ENCODE results near the gene KRTAP4-6.
"Not testable (repeated sequence)": the region's sequence is repeated elsewhere in the genome, so short reads cannot be mapped to it uniquely, and the experiment has no call there.

Gene KRTAP4-6

GRCh38 chr17:41147531-41148204 is 7.3 kb upstream of the KRTAP4-6 start:
- DNase-seq (ENCODE audit: low read depth in 2 of 2), result no peak

DNA sequence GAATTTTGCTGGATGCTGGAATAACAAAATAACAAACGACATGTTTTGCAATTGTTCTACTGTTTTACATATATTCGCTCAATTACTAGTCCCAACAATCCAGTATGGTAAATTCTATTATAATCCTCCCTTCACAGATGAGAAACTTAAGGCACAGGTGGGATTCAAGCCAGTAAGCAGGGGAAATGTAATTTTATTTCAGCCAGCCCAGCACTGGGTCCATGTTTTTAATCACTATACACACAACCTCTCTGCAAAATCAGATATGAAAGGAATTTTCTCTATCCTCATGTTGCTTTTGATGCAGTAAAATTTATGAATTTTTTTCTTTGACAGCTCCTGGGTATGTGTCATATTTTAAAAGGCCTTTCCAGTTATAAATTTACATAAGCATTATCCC is 4.9 kb upstream of the KRTAP4-6 start:
- DNase-seq (ENCODE audit: low read depth in 2 of 2), result no peak

GRCh38 chr17:41144846-41145245 is 4.5 kb upstream of the KRTAP4-6 start:
- no peak for DNase-seq (ENCODE audit: low read depth in 2 of 2)

- DNase-seq (ENCODE audit: low read depth in 2 of 2), result no peak
Measured at GRCh38 chr17:41141361-41141760, 1.0 kb upstream of the KRTAP4-6 start.

DNA sequence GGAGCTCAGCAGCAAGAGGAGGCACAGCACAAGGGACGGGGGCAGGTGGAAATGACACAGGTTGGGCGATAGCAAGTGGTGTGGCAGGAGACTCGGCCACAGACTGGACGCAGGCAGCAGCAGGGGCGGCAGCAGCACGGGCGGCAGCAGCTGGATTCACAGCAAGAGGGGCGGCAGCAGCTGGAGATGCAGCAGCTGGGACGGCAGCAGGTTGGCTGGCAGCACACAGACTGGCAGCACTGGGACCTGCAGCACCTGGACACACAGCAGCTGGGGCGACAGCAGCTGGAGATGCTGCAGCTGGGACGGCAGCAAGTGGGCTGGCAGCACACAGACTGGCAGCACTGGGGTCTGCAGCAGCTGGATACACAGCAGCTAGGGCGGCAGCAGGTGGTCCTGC is 479 bp downstream of the KRTAP4-6 start:
- DNase-seq (ENCODE audit: low read depth in 2 of 2), result not testable (repeated sequence)

- DNase-seq (ENCODE audit: low read depth in 2 of 2), result no peak
Measured at GRCh38 chr17:41133880-41134735, 6.2 kb downstream of the KRTAP4-6 start.

DNA sequence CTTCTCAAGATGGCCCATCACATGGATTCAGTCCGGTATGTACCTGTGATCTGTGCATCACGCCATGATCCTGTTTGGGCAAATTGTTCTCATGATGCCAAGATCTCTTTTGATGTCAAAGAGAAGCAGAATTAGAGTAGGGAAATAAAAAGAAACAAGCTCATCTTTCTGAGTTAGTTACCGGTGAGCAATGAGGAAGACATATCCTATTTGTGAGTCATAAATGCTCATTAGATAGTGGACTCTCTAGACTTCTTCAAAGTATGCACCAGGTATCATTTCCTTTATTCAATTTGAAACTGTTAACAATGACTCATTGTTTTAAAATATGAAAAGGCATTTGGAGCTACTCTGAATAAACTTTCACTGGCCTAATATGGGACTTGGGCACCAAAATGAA is 8.4 kb downstream of the KRTAP4-6 start:
- DNase-seq (ENCODE audit: low read depth in 2 of 2), result no peak

DNA sequence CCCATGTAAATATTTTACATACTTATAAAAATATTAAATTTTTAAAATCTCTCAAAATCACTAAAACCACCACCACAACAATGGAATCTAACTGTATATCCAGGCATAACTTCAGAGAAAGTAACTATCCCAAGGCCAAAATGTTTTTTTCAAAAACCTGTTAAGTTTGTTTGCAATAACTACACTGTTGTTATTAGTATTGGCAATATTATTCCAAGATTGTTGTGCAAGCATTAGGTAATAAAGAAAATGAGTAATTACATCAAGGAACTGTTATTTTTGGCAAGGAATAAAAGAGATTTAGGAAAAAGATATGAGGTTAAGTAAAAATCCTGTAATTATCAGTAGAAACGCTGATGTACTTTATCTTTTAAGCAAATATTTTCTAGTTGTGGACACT is 13.0 kb downstream of the KRTAP4-6 start:
- no peak for DNase-seq (ENCODE audit: low read depth in 2 of 2)

GRCh38 chr17:41126412-41126811 is 13.9 kb downstream of the KRTAP4-6 start:
- no peak for DNase-seq (ENCODE audit: low read depth in 2 of 2)

DNA sequence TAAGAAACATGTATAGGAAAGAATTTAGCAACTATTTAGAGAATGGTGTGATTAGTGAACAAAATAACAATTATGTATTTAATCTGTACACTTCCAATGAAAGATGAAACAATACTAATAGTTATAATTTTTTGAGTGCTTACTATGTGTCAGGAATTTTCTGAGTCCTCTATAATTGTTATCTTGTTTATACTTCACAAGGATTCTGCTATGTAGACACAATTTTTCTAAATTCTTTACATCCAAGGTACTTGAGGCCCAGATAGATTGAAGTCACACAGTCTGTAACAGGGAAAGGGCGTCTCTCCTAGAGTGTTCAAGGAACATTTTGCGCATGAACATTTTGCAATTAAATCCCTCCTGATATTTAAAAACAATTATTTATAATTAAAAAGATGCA is 15.3 kb downstream of the KRTAP4-6 start:
- no peak for DNase-seq (ENCODE audit: low read depth in 2 of 2)

DNA sequence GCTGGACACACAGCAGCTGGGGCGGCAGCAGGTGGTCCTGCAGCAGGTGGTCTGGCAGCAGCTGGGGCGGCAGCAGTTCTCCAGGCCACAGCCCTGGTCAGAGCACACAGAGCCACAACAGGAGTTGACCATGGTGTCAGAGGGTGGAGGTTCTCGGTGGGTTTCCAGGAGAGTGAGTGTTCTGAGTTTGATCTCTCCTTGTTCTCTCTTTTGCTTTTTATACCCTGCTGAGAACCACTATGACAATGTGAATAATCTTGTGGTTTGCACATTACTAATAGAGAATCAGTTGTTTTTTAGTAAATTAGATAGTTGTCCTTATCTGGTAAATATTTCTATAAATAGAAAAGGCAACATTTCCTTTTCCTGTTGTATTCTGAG is 16.4 kb downstream of the KRTAP4-6 start, which contains the start of gene KRTAP4-12:
TSS of gene KRTAP4-12 (minus strand) at position 192 of the 381 bp plus-strand sequence. CDS start at position 132, 60 bp downstream.
- DNase-seq (ENCODE audit: low read depth in 2 of 2), result not testable (repeated sequence)

- not testable (repeated sequence) for DNase-seq (ENCODE audit: low read depth in 2 of 2)
Measured at GRCh38 chr17:41123292-41123990, 16.9 kb downstream of the KRTAP4-6 start.

GRCh38 chr17:41121742-41122141 is 18.6 kb downstream of the KRTAP4-6 start:
- DNase-seq (ENCODE audit: low read depth in 2 of 2), result no peak

DNA sequence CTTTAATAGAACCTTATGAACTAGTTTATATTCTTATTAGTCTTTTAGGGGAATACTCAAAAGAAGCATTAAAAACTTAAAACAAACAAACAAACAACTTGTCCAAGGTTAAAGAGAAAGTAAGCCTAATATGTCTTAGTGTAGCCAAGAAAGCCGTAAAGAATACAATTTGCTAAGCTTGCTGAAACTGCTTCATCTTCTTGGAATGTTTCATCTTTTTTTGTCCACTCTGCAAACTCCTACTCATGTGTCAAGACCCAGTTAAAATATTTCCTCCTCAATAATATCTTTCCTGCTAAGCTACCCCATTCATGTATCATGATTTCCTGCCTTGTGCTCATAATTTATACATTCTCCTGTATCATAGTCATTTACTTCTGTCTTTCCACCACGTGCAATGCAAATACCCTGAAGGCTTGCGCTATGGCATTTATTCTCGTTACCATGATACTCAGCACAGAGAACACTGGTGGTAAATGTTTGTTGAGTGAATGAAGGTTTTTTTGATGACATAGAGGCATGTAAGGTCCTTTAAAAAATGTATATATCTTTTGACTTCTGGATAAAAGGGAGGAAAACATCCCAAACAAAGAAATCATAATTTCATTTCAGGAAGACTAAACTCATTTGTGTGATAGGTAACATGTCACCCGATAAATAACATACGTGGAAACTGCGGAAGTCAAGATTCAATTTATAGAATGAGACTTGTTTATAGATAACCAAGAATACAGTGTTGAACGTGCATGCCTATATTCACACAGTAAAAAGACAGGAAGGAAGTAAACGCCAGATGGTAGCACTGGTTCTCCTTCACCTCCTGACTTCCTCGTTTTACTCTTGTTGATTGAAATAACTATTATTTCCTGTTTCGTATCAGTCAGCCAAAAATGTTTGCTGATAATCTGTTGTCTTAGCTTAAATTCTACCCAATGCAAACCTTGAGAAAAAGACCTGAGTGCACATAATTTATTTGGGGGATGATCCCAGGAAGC is 20.4 kb downstream of the KRTAP4-6 start:
- DNase-seq (ENCODE audit: low read depth in 2 of 2), result not testable (repeated sequence)

DNA sequence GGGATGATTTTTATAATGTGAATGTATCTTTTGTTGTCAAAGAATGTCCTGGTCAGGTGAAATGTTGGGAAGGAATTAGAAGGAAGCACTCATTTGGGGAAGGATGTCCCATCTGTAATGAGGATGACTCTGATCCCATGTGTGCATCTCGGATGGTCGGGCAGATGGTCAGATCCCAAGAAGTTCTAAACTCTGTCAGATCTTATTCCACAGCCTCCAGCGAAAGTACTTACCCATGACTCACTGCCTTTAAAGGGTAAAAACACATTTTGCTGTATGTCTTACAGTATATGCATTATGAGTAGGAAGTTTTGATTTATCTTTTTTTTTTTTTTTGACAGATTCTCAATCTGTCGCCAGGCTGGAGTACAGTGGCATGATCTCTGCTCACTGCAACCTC is 21.6 kb downstream of the KRTAP4-6 start:
- DNase-seq (ENCODE audit: low read depth in 2 of 2), result no peak

DNA sequence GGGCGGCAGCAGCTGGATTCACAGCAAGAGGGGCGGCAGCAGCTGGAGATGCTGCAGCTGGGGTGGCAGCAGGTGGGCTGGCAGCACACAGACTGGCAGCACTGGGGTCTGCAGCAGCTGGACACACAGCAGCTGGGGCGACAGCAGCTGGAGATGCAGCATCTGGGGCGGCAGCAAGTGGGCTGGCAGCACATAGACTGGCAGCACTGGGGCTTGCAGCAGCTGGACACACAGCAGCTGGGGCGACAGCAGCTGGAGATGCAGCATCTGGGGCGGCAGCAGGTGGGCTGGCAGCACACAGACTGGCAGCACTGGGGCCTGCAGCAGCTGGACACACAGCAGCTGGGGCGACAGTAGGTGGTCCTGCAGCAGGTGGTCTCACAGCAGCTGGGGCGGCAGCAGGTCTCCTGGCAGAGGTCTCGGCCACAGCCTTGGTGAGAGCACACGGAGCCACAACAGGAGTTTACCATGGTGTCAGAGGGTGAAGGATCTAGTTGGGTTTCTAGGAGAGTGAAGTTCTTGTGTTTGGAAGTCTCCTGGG is 22.4 kb downstream of the KRTAP4-6 start, which contains the start of gene KRTAP4-11:
TSS of gene KRTAP4-11 (minus strand) at position 528 of the 541 bp plus-strand sequence. CDS start at position 470, 58 bp downstream.
- not testable (repeated sequence) for DNase-seq (ENCODE audit: low read depth in 2 of 2)

DNA sequence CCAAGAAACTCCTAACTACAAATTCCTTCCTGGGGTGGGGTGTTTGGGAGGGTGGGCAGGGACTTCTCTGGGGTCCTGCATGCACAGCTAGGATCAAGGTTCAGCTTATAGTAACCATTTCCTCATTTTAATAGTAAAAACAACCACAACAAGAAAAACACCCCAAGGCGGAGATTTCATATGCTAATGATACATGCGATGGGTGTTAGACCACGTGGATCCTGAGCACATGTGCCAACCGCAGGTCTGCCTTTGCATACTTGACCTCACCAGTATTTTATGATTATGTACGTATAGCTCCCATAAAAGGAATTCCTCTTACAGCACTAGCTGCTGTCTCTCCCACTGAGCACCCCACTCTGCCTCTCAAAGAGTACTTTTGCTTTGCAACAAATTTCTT is 24.0 kb downstream of the KRTAP4-6 start:
- DNase-seq (ENCODE audit: low read depth in 2 of 2), result no peak

DNA sequence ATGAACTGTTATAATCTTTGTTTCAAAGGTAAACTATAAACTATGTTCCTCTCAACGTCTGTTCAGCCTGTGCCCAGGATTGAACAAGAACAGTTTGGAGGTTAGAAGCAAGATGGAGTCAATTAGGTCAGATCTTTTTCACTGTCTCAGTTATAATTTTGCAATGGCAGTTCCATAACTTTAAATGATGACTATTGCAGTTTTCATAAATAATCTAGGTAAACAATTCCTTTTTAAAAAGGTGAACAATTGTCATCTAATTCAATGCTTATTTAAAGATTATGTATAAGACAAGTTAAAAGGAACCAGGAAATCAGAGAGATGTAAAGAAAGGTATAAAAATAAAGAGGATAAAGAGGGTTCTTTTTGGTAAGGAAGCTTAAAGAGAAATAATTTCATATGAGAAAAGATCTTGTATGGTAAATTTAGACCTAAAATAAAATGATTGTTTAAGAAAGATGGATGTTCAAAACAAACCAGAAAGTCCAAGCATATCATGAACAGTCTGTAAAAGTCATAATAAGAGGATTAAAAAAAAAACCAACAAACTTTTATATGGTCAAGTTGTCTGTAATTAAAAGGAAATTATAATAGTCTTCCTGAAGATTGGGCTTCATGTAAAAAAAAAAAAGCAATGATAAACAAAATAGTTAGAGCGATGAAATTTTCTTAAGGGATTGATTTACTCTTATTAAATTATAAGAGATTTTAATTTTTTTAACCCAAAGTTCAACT is 29.0 kb downstream of the KRTAP4-6 start:
- DNase-seq (ENCODE audit: low read depth in 2 of 2), result no peak

DNA sequence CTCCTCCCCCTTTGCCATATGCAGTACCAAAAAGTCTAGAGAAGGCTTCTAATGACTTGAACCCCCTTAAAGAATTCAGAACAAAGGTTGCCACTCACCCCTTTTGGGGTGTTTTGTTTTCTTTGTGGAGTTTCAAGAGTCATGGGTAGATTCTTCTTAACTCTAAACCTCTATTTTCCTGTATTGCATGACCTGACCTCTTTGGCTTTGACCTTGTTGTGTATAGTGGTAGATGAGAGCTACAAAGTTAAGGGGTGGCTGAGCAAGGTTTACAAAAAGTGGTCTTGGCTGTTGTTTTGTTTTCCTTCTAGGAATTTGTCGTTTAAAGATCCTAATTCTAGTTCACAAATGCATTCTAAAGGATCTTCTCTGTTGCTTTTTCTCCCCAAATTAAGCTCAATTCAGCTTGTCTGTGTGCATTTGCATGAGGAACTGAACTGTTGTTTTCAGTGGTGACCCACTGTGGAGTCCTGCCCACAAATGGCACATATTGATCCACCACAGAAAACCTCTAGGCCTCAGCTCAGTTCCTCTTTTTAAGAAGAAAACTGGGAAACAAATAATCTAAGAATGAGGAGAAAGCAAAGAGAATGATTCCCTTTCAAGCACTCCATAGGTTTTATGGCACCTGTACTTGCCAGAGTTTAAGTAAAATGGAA is 31.5 kb downstream of the KRTAP4-6 start:
- DNase-seq (ENCODE audit: low read depth in 2 of 2), result not testable (repeated sequence)
